ENCODE data around the gene CWF19L1. TPM values are rescaled to one million over a fixed set of nuclear protein-coding genes. Genes with fewer than 3 reads are reported as not detected.

CWF19L1 gene
- total and polyA plus RNA-seq, 2 experiments from 2014 or later = 15.8 to 34.4 TPM

DNA sequence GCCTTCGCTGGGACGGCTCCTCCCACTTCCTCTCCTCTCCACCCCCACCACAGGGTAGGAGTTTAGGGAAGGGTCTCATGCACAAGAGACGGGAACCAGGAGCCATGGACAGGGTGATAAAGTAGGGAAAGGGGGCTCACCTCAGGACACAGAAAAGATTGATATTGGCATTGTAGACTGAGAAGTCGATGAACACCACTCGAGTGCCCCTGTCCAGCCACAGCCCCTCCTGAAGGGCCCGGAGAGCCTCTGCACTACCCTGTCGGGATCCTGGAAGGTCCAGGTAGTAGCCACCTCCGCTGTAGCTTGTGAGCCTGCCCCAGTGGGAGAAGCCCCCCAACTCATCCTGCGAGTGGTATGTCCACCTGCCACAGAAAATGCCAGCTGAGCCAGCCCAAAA is 29.8 kb upstream of the CWF19L1 start (continued):
- TF ChIP-seq REST (IDR thresholded peaks at IDR 0.05; ENCODE audit: unreplicated experiment) = no peak
- TF ChIP-seq, protein P1, sequence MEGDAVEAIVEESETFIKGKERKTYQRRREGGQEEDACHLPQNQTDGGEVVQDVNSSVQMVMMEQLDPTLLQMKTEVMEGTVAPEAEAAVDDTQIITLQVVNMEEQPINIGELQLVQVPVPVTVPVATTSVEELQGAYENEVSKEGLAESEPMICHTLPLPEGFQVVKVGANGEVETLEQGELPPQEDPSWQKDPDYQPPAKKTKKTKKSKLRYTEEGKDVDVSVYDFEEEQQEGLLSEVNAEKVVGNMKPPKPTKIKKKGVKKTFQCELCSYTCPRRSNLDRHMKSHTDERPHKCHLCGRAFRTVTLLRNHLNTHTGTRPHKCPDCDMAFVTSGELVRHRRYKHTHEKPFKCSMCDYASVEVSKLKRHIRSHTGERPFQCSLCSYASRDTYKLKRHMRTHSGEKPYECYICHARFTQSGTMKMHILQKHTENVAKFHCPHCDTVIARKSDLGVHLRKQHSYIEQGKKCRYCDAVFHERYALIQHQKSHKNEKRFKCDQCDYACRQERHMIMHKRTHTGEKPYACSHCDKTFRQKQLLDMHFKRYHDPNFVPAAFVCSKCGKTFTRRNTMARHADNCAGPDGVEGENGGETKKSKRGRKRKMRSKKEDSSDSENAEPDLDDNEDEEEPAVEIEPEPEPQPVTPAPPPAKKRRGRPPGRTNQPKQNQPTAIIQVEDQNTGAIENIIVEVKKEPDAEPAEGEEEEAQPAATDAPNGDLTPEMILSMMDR (conservative IDR thresholded peaks at IDR 0.05; ENCODE audit: low read depth in 2 of 2) = no peak

- peaks cover 4% of the 10 kb centered on the region; the same call in 1 of the 2 replicates for H3K4me1 ChIP-seq (ENCODE audit: insufficient read depth)
- H2AFZ ChIP-seq = peak overlapping the region; percentile 28; the same call in 1 of the 2 replicates
- H4K20me1 ChIP-seq (replicated peaks; ENCODE audit: insufficient read depth) = no peaks in the 10 kb centered on the region
- no peak overlapping the region for H3K4me2 ChIP-seq
- H3K9me2 ChIP-seq (ENCODE audit: insufficient read depth) = 0 out of 2 replicates have a peak, but pooled peaks cover 11% of the 10 kb centered on the region
- Mint-ChIP-seq H3K27me3 (ENCODE audit: insufficient read depth, low read depth, poor library complexity) (no peaks in the 10 kb centered on the region), H3K27ac (no peak overlapping the region), H3K4me1 (peaks cover 17% of the 10 kb centered on the region), H3K9me3 (no peaks in the 10 kb centered on the region; the same call in 1 of the 3 replicates), H3K4me3 (no peak overlapping the region), H3K36me3 (ENCODE audit: low read depth) (no peaks in the 10 kb centered on the region; the same call in 2 of the 3 replicates)
- no peak for ATAC-seq
- no peak for DNase-seq (ENCODE audit: low spot score)
- no peak overlapping the region for H3K27ac ChIP-seq (ENCODE audit: low read depth)
- no peaks in the 10 kb centered on the region for H3F3A ChIP-seq (replicated peaks; ENCODE audit: low read depth)
- H3K79me2 ChIP-seq (replicated peaks; ENCODE audit: insufficient read depth) = no peaks in the 10 kb centered on the region
- no peaks in the 10 kb centered on the region for H3K27me3 ChIP-seq (ENCODE audit: insufficient read depth)
- no peak overlapping the region for H3K4me3 ChIP-seq
- H3K36me3 ChIP-seq (ENCODE audit: insufficient read depth) = no peaks in the 10 kb centered on the region
- no peak for TF ChIP-seq CREB1 (CRISPR knock-in tag; IDR thresholded peaks at IDR 0.05; ENCODE audit: low read depth)
- TF ChIP-seq ZNF114 (CRISPR knock-in tag; IDR thresholded peaks at IDR 0.05) = no peak
- TF ChIP-seq EZH2phosphoT487 (IDR thresholded peaks at IDR 0.05; ENCODE audit: unreplicated experiment) = no peak
- no peak for TF ChIP-seq EZH2 (IDR thresholded peaks at IDR 0.05; ENCODE audit: low read depth, unreplicated experiment)
- no peak for TF ChIP-seq STAT1 (IDR thresholded peaks at IDR 0.05; ENCODE audit: unreplicated experiment)
- TF ChIP-seq JUNB (IDR thresholded peaks at IDR 0.05; ENCODE audit: unreplicated experiment) = no peak
- TF ChIP-seq NANOG (IDR thresholded peaks at IDR 0.05; ENCODE audit: borderline replicate concordance) = no peak
- no peak for TF ChIP-seq ZNF331 (CRISPR knock-in tag; IDR thresholded peaks at IDR 0.05; ENCODE audit: low read depth)
- TF ChIP-seq REST (IDR thresholded peaks at IDR 0.05; ENCODE audit: unreplicated experiment) = no peak
- no peak for TF ChIP-seq POLR2AphosphoS5 (IDR thresholded peaks at IDR 0.05; ENCODE audit: low read depth)
- TF ChIP-seq, protein P2, sequence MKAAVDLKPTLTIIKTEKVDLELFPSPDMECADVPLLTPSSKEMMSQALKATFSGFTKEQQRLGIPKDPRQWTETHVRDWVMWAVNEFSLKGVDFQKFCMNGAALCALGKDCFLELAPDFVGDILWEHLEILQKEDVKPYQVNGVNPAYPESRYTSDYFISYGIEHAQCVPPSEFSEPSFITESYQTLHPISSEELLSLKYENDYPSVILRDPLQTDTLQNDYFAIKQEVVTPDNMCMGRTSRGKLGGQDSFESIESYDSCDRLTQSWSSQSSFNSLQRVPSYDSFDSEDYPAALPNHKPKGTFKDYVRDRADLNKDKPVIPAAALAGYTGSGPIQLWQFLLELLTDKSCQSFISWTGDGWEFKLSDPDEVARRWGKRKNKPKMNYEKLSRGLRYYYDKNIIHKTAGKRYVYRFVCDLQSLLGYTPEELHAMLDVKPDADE (IDR thresholded peaks at IDR 0.05) = no peak
Measured at GRCh38 chr10:100293066-100293465, 25.6 kb upstream of the CWF19L1 start.
